GM18520 (cell line): Measurements from ENCODE around the gene GHITM.

ENCODE experiments used
- ATAC-seq: cut with Tn5 transposase; IDR thresholded peaks from one replicate; pipeline ENCODE4 v1.9.1; 2021; ENCODE audit not compliant: unreplicated experiment

The GHITM gene

DNA sequence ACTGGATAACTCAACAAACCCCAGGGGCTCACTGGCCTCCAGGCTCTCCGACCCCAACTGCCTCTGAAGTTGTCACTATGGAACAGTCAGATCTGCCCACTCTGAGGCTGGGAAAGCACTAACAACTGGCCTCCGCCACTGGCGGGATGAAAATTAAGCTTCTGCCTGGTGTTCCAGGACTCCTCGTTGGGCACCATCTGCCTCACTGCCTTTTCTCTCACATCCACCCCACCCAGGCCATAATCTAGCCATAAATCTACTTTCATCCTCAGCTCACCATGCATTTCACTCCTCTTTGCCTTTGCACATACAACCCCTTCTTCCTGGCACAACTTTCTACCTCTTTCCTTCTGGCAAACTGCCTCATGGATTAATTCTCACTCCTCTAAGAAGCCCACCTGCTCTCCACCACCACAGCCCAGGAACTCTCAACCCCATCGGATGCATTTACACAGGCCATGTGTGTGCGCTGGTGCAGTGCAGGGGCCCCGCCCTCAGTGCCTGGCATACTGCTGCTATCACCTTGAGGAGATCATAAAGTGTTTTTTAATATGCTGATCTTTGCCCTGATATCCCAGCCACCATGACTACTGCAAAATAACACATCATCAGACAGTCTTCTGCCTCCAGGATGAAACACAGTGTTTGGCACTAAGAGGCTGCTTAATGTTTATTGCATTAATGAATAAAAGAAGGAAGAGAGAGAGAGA, 59.1 kb downstream of the GHITM start:
- no peak for ATAC-seq

DNA sequence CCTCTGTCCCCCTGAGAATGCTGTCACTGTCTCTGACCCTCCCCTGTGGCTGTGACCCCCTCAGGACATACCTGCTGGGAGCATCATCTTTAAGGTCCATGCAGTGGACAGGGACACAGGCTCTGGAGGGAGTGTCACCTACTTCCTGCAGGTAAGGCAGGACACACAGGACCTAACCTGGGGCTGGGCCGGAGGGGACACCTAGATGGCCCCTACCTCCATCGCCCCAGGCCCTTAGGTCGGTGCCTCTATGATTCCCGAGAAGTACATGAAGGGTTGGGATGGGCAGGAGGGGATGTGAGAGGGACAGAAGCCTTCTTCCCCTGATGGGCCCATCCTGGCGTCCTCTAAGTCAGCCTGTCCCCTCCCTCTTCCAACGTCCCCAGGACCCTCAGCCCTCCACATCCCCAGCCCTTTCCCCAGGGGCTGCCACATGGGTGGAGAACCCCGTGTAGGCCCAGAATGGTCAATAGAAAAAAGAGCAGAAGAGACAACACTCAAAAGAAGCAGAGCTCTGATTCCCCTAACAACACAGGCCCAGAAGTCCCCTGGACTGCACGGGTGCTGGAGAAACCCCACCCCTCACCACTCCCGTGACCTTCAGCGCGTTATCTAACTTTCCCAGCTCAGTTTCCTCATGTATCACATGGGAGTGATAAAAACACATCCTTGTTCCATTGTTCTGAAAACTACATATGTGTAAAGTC, 61.4 kb downstream of the GHITM start:
- ATAC-seq = no peak

DNA sequence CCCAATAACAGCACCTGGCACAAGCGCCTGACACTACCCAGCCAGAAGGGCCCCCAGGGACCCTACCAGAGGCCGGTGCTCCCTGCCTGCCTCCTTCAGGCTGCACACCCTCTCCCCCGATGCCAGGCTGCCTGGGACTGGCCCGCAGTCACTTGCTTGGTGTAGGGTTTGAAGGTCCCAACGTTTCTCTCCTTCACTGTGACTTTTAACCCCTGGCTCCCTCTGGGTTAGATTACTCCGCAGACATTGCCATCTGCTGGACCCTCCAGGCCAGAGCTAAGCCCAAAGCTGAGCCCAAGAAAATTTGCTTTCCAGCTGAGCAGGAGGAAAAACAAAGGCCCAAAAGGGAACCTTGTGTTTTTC, 61.9 kb downstream of the GHITM start:
- no peak for ATAC-seq

DNA sequence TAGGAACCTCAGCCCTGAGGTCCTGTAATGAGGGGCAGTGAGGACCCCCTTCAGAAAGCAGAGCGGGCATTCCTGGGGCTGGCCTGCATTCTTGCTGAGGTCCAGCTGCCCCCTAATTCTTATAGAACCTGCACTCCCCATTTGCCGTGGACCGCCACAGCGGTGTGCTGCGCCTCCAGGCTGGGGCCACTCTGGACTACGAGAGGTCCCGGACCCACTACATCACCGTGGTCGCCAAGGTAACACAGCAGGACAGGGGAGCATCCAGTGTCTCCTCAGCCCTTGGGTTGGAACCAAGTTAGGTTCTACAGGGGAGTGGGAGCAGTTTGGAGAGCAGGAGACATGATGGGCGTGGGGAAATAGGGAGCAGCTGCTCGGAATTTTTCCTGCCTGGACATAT, 62.4 kb downstream of the GHITM start:
- no peak for ATAC-seq

DNA sequence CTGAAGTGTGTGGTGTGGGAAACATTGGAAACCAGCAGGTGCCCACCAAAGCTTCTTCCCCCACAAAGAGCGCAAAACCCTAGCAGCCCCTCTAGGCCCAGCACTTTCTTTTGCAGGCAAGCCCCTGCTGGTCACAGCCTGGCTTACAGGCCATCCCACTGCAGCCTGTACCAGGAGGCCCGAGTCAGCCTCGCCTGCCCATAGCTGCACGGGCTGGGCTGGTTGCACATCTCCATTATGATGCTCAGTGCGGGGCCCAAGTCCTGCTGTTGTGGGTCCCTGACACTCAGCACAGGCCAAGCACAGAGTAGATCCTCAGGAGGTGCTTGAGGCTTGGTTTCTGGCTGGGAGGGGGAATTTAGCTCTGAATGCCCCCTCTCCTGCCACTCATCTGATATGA, 63.0 kb downstream of the GHITM start:
- ATAC-seq = no peak
